ENCODE measurements around the gene RTRAF. TPM values are rescaled to one million over a fixed set of nuclear protein-coding genes. Genes with fewer than 3 reads are reported as not detected.

RTRAF gene
- total and polyA plus RNA-seq, 2 donors (not counting 1 experiment from before 2014, with no cell fraction given), result 34.7 to 91.1 TPM

DNA sequence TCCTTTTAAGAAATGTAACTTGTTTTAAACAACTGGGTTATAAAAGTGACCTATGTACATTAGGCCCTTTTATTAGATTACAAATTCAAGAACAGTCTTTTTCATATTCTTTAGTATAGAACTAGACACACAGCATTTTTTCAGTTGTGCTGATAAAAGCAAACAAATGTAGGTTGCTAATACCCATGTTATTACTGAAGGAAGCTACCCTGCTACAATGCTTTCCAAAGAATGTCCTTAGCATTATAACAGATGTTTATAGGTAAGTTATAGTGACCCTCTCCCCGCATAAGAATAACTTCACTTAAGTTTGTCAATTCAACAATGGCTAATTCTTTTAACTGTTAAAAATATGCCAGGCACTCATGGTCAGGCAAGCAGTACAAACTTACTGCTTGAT is 17.9 kb downstream of the RTRAF start:
- Histone ChIP-seq H3K4me2 (replicated peaks; ENCODE audit: low read depth, low read length, poor library complexity, severe bottlenecking) (no peak overlapping the region), H3K36me3 (replicated peaks in 1 of 2; ENCODE audit: control extremely low read depth in 1 of 2, control insufficient read depth in 1 of 2, extremely low read depth in 1 of 2, insufficient read depth in 2 of 2, low read length in 1 of 2) (peaks cover 14 to 93% of the 10 kb centered on the region in 2 experiments), H3K4me1 (ENCODE audit: control insufficient read depth in 2 of 2, insufficient read depth in 2 of 2, low read length in 2 of 2) (no peaks in the 10 kb centered on the region), H4K20me1 (ENCODE audit: control insufficient read depth, insufficient read depth, low read length, poor library complexity, severe bottlenecking) (peaks cover 4% of the 10 kb centered on the region), H3K9ac (ENCODE audit: low read length) (no peak overlapping the region), H3K27me3 (replicated peaks in 1 of 4; ENCODE audit: control extremely low read depth in 1 of 4, control insufficient read depth in 3 of 4, insufficient read depth in 4 of 4, low read length in 3 of 4) (no peaks in the 10 kb centered on the region), H3K79me2 (ENCODE audit: control insufficient read depth, insufficient read depth, low read length) (no peaks in the 10 kb centered on the region), H3K4me3 (ENCODE audit: control extremely low read depth in 1 of 5, extremely low read depth in 1 of 5, insufficient read depth in 1 of 5, low read depth in 2 of 5, low read length in 4 of 5) (no peak overlapping the region), H3K27ac (ENCODE audit: low read length in 2 of 2) (no peak overlapping the region), H2AFZ (ENCODE audit: insufficient read depth, low read depth, low read length, poor library complexity, severe bottlenecking) (no peak overlapping the region), H3K9me3 (ENCODE audit: control extremely low read depth in 1 of 3, control insufficient read depth in 2 of 3, insufficient read depth in 1 of 3, low read length in 2 of 3) (no peaks in the 10 kb centered on the region)
- Mint-ChIP-seq H3K4me1 (no peaks in the 10 kb centered on the region), H3K9me3 (ENCODE audit: insufficient read depth) (no peaks in the 10 kb centered on the region), H3K27me3 (no peaks in the 10 kb centered on the region), H3K4me3 (no peak overlapping the region), H3K27ac (no peak overlapping the region)
- DNase-seq, result no peak
- no CpG with 5 or more reads among the region's 1 CpG for WGBS (ENCODE audit: insufficient coverage)
- no peak for ATAC-seq (ENCODE audit: low read depth)
- CTCF ChIA-PET, result no interaction called here
- intact Hi-C loops (cut with micrococcal nuclease), result no loop called here
- TF ChIP-seq EZH2 (IDR thresholded peaks at IDR 0.05; ENCODE audit: borderline replicate concordance, insufficient read depth, low read depth, low read length, poor library complexity, severe bottlenecking), result no peak
- TF ChIP-seq, protein P1, sequence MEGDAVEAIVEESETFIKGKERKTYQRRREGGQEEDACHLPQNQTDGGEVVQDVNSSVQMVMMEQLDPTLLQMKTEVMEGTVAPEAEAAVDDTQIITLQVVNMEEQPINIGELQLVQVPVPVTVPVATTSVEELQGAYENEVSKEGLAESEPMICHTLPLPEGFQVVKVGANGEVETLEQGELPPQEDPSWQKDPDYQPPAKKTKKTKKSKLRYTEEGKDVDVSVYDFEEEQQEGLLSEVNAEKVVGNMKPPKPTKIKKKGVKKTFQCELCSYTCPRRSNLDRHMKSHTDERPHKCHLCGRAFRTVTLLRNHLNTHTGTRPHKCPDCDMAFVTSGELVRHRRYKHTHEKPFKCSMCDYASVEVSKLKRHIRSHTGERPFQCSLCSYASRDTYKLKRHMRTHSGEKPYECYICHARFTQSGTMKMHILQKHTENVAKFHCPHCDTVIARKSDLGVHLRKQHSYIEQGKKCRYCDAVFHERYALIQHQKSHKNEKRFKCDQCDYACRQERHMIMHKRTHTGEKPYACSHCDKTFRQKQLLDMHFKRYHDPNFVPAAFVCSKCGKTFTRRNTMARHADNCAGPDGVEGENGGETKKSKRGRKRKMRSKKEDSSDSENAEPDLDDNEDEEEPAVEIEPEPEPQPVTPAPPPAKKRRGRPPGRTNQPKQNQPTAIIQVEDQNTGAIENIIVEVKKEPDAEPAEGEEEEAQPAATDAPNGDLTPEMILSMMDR (IDR thresholded peaks at IDR 0.05), result no peak
- POLR2A ChIA-PET, result no interaction called here

DNA sequence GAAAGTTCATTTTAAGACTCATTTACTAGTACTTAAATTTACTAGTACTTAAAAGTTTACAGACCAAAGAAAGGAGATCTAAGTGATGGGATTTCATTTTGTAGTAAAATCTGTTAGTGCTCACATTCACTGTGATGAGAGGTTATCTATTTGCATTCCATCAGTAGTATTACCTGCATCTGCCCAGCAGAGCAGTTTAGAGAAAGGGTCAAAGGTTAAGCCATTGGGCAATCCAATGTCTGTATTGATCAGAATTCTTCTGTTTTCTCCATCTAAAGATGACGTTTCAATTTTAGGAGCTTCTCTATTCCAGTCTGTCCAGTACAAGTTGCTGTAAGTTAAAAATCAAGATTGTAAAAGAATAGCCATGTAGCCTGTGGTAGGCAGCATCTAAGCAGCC is 18.3 kb downstream of the RTRAF start:
- Mint-ChIP-seq H3K4me3 (no peak overlapping the region), H3K4me1 (no peaks in the 10 kb centered on the region), H3K27me3 (no peaks in the 10 kb centered on the region), H3K9me3 (ENCODE audit: insufficient read depth) (no peaks in the 10 kb centered on the region), H3K27ac (no peak overlapping the region)
- TF ChIP-seq, protein P1 (IDR thresholded peaks at IDR 0.05), result no peak
- TF ChIP-seq EZH2 (IDR thresholded peaks at IDR 0.05; ENCODE audit: borderline replicate concordance, insufficient read depth, low read depth, low read length, poor library complexity, severe bottlenecking), result no peak
- Histone ChIP-seq H3K9ac (ENCODE audit: low read length) (no peak overlapping the region), H3K79me2 (ENCODE audit: control insufficient read depth, insufficient read depth, low read length) (no peaks in the 10 kb centered on the region), H3K27me3 (replicated peaks in 1 of 4; ENCODE audit: control extremely low read depth in 1 of 4, control insufficient read depth in 3 of 4, insufficient read depth in 4 of 4, low read length in 3 of 4) (no peaks in the 10 kb centered on the region), H3K9me3 (ENCODE audit: control extremely low read depth in 1 of 3, control insufficient read depth in 2 of 3, insufficient read depth in 1 of 3, low read length in 2 of 3) (no peaks in the 10 kb centered on the region), H3K4me3 (ENCODE audit: control extremely low read depth in 1 of 5, extremely low read depth in 1 of 5, insufficient read depth in 1 of 5, low read depth in 2 of 5, low read length in 4 of 5) (no peak overlapping the region), H3K36me3 (replicated peaks in 1 of 2; ENCODE audit: control extremely low read depth in 1 of 2, control insufficient read depth in 1 of 2, extremely low read depth in 1 of 2, insufficient read depth in 2 of 2, low read length in 1 of 2) (peaks cover 11 to 88% of the 10 kb centered on the region in 2 experiments), H3K4me1 (ENCODE audit: control insufficient read depth in 2 of 2, insufficient read depth in 2 of 2, low read length in 2 of 2) (no peaks in the 10 kb centered on the region), H4K20me1 (ENCODE audit: control insufficient read depth, insufficient read depth, low read length, poor library complexity, severe bottlenecking) (peaks cover under 1% of the 10 kb centered on the region), H2AFZ (ENCODE audit: insufficient read depth, low read depth, low read length, poor library complexity, severe bottlenecking) (no peak overlapping the region), H3K4me2 (replicated peaks; ENCODE audit: low read depth, low read length, poor library complexity, severe bottlenecking) (no peak overlapping the region), H3K27ac (ENCODE audit: low read length in 2 of 2) (no peak overlapping the region)
- WGBS (ENCODE audit: insufficient coverage), result no CpG with 5 or more reads among the region's 1 CpG
- POLR2A ChIA-PET, result no interaction called here
- no peak for ATAC-seq (ENCODE audit: low read depth)
- no peak for DNase-seq
- intact Hi-C loops (cut with micrococcal nuclease), result no loop called here
- CTCF ChIA-PET, result interaction anchor here (1.3 kb wide), 1 partner anchor 12 kb away, joined by 3 read pairs; no protein-coding TSS in a partner anchor
